ENCODE data around the gene SOHLH2. TPM values are rescaled to one million over a fixed set of nuclear protein-coding genes. Genes with fewer than 3 reads are reported as not detected.

Gene SOHLH2
- 0.55 and 0.67 TPM in 2 replicates for total RNA-seq
- long read RNA-seq: 0 reads

DNA sequence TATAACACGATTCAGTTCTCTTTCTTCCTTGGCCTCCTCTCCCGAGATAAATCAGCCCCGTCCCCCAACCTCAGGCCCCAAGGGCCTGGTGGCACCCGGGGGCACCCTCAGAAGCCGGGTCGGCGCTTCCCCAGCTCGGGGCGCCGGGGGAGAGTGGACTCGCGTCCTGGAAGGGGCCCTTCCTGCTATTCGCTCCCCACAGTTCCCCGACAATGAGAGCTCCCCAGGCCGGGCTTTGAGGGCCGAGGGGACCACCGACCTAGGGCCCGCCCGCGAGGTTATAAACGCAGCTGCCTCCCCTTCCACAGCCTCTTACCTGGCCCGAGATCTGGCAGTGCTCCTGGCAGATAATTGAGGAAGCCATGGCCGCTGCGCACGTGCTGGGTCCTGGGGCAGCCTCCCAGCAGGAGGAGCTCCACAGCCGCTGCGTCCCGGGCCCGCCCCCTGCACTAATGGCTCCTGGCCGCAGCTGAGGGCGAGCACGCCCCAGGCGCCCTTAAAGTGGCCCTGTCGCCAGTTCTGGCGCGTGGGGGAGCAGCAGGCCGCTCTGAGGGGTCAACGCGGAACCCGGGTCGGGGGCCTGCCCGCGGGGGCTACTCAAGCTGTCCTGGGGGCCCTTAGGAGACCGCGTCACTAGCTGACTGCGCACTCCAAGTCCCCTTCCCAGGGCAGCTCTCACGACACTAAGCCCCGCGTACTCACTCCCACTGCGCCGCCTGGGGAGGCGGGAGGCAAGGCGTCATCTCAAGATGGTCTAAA, at the start of gene SOHLH2:
SOHLH2 (minus strand) TSS at position 394 of the 759 bp plus-strand sequence; CDS start at position 364, 30 bp downstream.
- no peak within 1 kb of the TSS for H3K27ac Mint-ChIP-seq

GRCh38 chr13:36261976-36262375, 47.6 kb upstream of the SOHLH2 start:
- Mint-ChIP-seq H3K9me3 (ENCODE audit: low read depth) (no peaks in the 10 kb centered on the region), H3K4me3 (ENCODE audit: low read depth) (no peak overlapping the region), H3K27me3 (no peaks in the 10 kb centered on the region), H3K27ac (no peak overlapping the region), H3K4me1 (ENCODE audit: low read depth) (peaks cover 5% of the 10 kb centered on the region), H3K36me3 (ENCODE audit: insufficient read depth) (no peaks in the 10 kb centered on the region)
- DNase-seq (ENCODE audit: low spot score, unreplicated experiment): no peak
- TF ChIP-seq, protein P1, sequence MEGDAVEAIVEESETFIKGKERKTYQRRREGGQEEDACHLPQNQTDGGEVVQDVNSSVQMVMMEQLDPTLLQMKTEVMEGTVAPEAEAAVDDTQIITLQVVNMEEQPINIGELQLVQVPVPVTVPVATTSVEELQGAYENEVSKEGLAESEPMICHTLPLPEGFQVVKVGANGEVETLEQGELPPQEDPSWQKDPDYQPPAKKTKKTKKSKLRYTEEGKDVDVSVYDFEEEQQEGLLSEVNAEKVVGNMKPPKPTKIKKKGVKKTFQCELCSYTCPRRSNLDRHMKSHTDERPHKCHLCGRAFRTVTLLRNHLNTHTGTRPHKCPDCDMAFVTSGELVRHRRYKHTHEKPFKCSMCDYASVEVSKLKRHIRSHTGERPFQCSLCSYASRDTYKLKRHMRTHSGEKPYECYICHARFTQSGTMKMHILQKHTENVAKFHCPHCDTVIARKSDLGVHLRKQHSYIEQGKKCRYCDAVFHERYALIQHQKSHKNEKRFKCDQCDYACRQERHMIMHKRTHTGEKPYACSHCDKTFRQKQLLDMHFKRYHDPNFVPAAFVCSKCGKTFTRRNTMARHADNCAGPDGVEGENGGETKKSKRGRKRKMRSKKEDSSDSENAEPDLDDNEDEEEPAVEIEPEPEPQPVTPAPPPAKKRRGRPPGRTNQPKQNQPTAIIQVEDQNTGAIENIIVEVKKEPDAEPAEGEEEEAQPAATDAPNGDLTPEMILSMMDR (IDR thresholded peaks at IDR 0.05; ENCODE audit: unreplicated experiment): no peak

More for the DNA sequence above, at the start of gene SOHLH2:
- H3K4me3 Mint-ChIP-seq (ENCODE audit: low read depth): no peak within 1 kb of the TSS
- TF ChIP-seq, protein P1 (IDR thresholded peaks at IDR 0.05; ENCODE audit: unreplicated experiment): no peak
- no peaks in the 10 kb centered on the region for H3K36me3 Mint-ChIP-seq (ENCODE audit: insufficient read depth)
- peaks cover 4% of the 10 kb centered on the region for H3K9me3 Mint-ChIP-seq (ENCODE audit: low read depth)
- no peaks in the 10 kb centered on the region for H3K4me1 Mint-ChIP-seq (ENCODE audit: low read depth)
- no peaks in the 10 kb centered on the region for H3K27me3 Mint-ChIP-seq
- no peak for DNase-seq (ENCODE audit: low spot score, unreplicated experiment)

DNA sequence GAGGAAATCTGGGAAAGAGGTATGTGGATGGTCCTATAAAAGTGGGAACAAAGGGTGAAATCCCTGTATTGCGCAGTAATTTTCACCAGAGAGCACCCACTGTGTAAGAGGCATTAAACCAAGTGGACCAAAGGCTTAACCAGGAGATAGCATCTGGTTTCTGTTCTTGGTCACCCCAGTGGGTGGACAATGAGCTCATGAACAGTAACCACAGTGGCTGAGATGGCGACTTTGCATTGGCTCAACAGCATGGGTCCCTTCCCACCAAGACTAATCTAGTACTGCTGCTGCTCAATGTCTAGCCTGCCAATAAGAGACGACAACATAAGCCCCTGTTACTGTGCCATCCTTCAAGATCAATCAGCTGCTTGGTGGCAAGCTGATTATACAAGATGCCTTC, 46.7 kb upstream of the SOHLH2 start:
- TF ChIP-seq, protein P1 (IDR thresholded peaks at IDR 0.05; ENCODE audit: unreplicated experiment): no peak
- H3K36me3 Mint-ChIP-seq (ENCODE audit: insufficient read depth): no peaks in the 10 kb centered on the region
- no peaks in the 10 kb centered on the region for H3K27me3 Mint-ChIP-seq
- H3K4me1 Mint-ChIP-seq (ENCODE audit: low read depth): peaks cover 5% of the 10 kb centered on the region
- no peak for DNase-seq (ENCODE audit: low spot score, unreplicated experiment)
- H3K4me3 Mint-ChIP-seq (ENCODE audit: low read depth): no peak overlapping the region
- H3K27ac Mint-ChIP-seq: no peak overlapping the region
- H3K9me3 Mint-ChIP-seq (ENCODE audit: low read depth): no peaks in the 10 kb centered on the region

- no peak for DNase-seq (ENCODE audit: low spot score, unreplicated experiment)
- peaks cover 5% of the 10 kb centered on the region for H3K4me1 Mint-ChIP-seq (ENCODE audit: low read depth)
- no peaks in the 10 kb centered on the region for H3K27me3 Mint-ChIP-seq
- no peak overlapping the region for H3K4me3 Mint-ChIP-seq (ENCODE audit: low read depth)
- H3K36me3 Mint-ChIP-seq (ENCODE audit: insufficient read depth): no peaks in the 10 kb centered on the region
- H3K27ac Mint-ChIP-seq: no peak overlapping the region
- H3K9me3 Mint-ChIP-seq (ENCODE audit: low read depth): no peaks in the 10 kb centered on the region
- TF ChIP-seq, protein P1 (IDR thresholded peaks at IDR 0.05; ENCODE audit: unreplicated experiment): no peak
These were observed 45.2 kb upstream of the SOHLH2 start for GRCh38 chr13:36259361-36260137.

DNA sequence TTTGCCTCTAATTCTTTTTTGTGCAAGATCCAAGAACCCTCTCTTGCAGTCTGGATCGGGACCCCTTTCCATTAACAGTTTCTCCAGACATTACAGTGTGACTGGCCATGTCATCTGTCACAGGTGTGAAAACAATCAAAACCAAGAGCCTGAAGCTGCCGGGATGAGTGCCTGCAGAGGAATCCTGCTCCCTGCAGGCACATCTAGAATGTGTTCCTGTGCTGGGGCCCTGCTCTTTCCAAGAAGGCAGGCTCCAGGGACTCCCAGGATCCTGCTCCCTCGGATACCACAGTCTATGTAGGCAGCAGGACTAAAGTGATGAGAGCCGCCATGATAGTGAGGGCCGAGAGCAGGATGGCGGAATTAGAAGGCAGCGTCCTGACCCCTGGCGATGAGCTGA, 44.5 kb upstream of the SOHLH2 start:
- Mint-ChIP-seq H3K4me1 (ENCODE audit: low read depth) (peaks cover 5% of the 10 kb centered on the region), H3K9me3 (ENCODE audit: low read depth) (no peaks in the 10 kb centered on the region), H3K27me3 (no peaks in the 10 kb centered on the region), H3K36me3 (ENCODE audit: insufficient read depth) (no peaks in the 10 kb centered on the region), H3K4me3 (ENCODE audit: low read depth) (no peak overlapping the region), H3K27ac (no peak overlapping the region)
- DNase-seq (ENCODE audit: low spot score, unreplicated experiment): no peak
- TF ChIP-seq, protein P1 (IDR thresholded peaks at IDR 0.05; ENCODE audit: unreplicated experiment): no peak

All from progenitor cell of endocrine pancreas (in vitro differentiated cells).